ENCODE results near the gene HHIPL2. TPM values are rescaled to one million over a fixed set of nuclear protein-coding genes. Genes with fewer than 3 reads are reported as not detected.
"Not testable (repeated sequence)": the region's sequence is repeated elsewhere in the genome, so short reads cannot be mapped to it uniquely, and the experiment has no call there.

Gene HHIPL2
- total RNA-seq, 1 donor from 2014 or later = not detected

DNA sequence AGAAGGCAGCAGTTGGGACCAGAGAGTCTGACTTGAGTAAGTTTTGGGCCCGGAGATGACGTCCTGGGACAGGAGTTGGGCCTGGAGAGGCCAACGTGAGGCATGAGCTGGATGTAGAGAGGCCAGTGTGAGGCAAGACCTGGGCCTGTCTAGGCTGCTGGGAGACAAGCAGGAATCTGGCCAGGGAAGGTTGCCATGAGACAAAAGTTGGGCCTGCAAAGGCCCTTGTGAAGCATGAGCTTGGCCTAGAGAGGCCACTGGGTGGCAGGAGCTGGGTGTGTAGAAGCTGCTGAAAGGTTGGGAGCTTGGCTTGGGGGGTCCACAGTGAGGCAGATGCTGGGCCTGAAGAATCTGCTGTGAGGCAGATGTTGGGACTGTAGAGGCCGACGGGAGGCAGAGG is 71.5 kb downstream of the HHIPL2 start:
- not testable (repeated sequence) for H3F3A ChIP-seq (ENCODE audit: low read depth); DNase-seq (ENCODE audit: low spot score); H3K4me3 ChIP-seq; H3K9ac ChIP-seq; H3K9me3 Mint-ChIP-seq; H3K36me3 Mint-ChIP-seq; H3K4me3 Mint-ChIP-seq; H3K4me1 ChIP-seq; H3K27me3 Mint-ChIP-seq (ENCODE audit: insufficient read depth, low read depth); H3K27me3 ChIP-seq; H3K4me2 ChIP-seq; H3K79me2 ChIP-seq (ENCODE audit: low read depth); H3K27ac ChIP-seq; H3K36me3 ChIP-seq; H4K20me1 ChIP-seq (ENCODE audit: low read depth); H2AFZ ChIP-seq (replicated peaks); H3K27ac Mint-ChIP-seq; H3K9me3 ChIP-seq (ENCODE audit: low read depth); H3K4me1 Mint-ChIP-seq

DNA sequence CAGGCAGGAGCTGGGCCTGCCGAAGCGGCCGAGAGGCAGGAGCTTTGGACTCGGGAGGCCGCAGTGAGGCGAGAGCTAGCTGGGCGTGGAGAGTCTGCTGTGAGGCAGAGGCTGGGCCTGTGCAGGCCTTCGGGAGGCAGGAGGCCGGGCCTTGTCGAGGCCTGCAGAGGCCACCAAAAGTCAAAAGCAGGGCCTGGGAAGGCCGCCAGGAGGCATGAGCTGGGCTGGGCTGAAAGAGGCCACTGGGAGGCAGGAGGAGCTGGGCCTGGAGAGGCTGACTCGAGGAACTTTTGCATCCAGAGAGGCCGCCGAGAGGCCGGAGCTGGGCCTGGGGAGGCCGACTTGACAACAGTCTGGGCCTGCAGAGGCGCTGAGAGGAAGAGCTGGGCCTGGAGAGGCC is 74.2 kb downstream of the HHIPL2 start:
- H3K9me3 Mint-ChIP-seq; H3K4me1 ChIP-seq; H3K36me3 ChIP-seq; H4K20me1 ChIP-seq (ENCODE audit: low read depth); H3K4me3 ChIP-seq; H3K9me3 ChIP-seq (ENCODE audit: low read depth); H3K36me3 Mint-ChIP-seq; DNase-seq (ENCODE audit: low spot score); H3F3A ChIP-seq (ENCODE audit: low read depth); H3K9ac ChIP-seq; H3K27me3 ChIP-seq; H3K27ac Mint-ChIP-seq; H3K79me2 ChIP-seq (ENCODE audit: low read depth); H3K4me2 ChIP-seq; H2AFZ ChIP-seq (replicated peaks); H3K27me3 Mint-ChIP-seq (ENCODE audit: insufficient read depth, low read depth); H3K27ac ChIP-seq; H3K4me1 Mint-ChIP-seq; H3K4me3 Mint-ChIP-seq: not testable (repeated sequence)

DNA sequence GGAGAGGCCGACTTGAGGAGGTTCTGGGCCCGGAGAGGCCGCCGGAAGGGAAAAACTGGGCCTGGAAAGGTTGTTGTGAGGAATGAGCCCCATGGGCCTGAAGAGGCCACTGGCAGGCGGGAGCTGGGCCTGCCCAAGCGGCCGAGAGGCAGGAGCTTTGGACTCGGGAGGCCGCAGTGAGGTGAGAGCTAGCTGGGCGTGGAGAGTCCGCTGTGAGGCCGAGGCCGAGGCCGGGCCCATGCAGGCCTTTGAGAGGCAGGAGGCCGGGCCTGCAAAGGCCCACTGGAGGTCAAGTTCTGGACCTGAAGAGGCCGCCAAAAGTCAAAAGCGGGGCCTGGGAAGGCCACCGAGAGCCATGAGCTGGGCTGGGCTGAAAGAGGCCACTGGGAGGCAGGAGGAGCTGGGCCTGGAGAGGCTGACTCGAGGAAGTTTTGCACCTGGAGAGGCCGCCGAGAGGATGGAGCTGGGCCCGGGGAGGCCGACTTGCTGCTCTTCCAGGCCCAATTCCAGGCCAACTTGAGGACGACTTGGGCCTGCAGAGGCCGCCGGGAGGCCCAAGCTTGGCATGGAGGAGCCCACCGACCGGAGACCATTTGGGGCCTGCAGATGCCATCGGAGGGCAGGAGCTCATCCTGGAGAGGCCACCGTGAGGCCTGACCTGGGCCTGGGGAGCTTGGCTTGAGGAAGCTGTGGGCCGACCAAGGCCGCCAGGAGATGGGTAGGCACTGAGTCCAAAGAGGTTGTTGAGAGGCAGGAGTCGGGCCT is 74.9 kb downstream of the HHIPL2 start:
- not testable (repeated sequence) for H3K9ac ChIP-seq; DNase-seq (ENCODE audit: low spot score); H3K27me3 ChIP-seq; H3K79me2 ChIP-seq (ENCODE audit: low read depth); H3K27ac ChIP-seq; H3K4me2 ChIP-seq; H3K36me3 ChIP-seq; H3K9me3 Mint-ChIP-seq; H3K4me1 ChIP-seq; H4K20me1 ChIP-seq (ENCODE audit: low read depth); H3K9me3 ChIP-seq (ENCODE audit: low read depth); H3K36me3 Mint-ChIP-seq; H3K4me1 Mint-ChIP-seq; H3F3A ChIP-seq (ENCODE audit: low read depth); H3K4me3 ChIP-seq; H3K27ac Mint-ChIP-seq; H3K27me3 Mint-ChIP-seq (ENCODE audit: insufficient read depth, low read depth); H2AFZ ChIP-seq (replicated peaks); H3K4me3 Mint-ChIP-seq

Small RNA genes within 50 kb of the gene (small RNA-seq; reads per million reads assigned to genes)
- not detected for gene RNU6-791P

Other genes with a start within 250 kb of the HHIPL2 start
- gene TAF1A, start 41.8 kb upstream of the HHIPL2 start, total RNA-seq (ENCODE audit: low replicate concordance) = 25.1 and 32.8 TPM in 2 replicates
- gene MIA3, start 70.0 kb upstream of the HHIPL2 start, total RNA-seq (ENCODE audit: low replicate concordance) = 31.1 and 46.3 TPM in 2 replicates
- 52.1 and 75.2 TPM in 2 replicates for gene AIDA, start 164.4 kb upstream of the HHIPL2 start, total RNA-seq (ENCODE audit: low replicate concordance)
- gene BROX, start 164.5 kb upstream of the HHIPL2 start, total RNA-seq (ENCODE audit: low replicate concordance) = 48.5 and 74.7 TPM in 2 replicates
- gene FAM177B, start 189.1 kb upstream of the HHIPL2 start, total RNA-seq (ENCODE audit: low replicate concordance) = not detected in 2 replicates

All from neural progenitor cell (in vitro differentiated cells).